HepG2 (cell line): ENCODE measurements around the gene NCLN. TPM values are rescaled to one million over a fixed set of nuclear protein-coding genes. Genes with fewer than 3 reads are reported as not detected.

Experiments
- ATF7-NPFF ChIP-seq: sonication (generic); formaldehyde crosslinking; IDR thresholded peaks from 2 replicates; pipeline ENCODE4 v1.8.1; 2023; ENCODE audit warnings: mild to moderate bottlenecking, low read depth, missing genetic modification reagents, moderate library complexity
- EP300 ChIP-seq, 3 experiments: sonication (generic) in 1 of 3; formaldehyde crosslinking in 1 of 3; IDR thresholded peaks; 2 replicates each; pipeline versions ENCODE4 v1.5.1 to v1.6.1; 2011 to 2020; ENCODE audit warnings: low read depth in 2 of 3, low read length in 2 of 3, borderline replicate concordance in 1 of 3, improper control_type of control experiment in 1 of 3, mild to moderate bottlenecking in 1 of 3, missing genetic modification reagents in 1 of 3, moderate library complexity in 1 of 3
- MIER3 ChIP-seq: IDR thresholded peaks from 2 replicates; pipeline ENCODE4 v1.6.1; 2016; ENCODE audit warnings: missing compliant biosample characterization, borderline replicate concordance
- MYC ChIP-seq: sonication (generic); formaldehyde crosslinking; IDR thresholded peaks from 2 replicates; pipeline ENCODE4 v1.9.0; 2021; ENCODE audit warnings: missing genetic modification reagents, borderline replicate concordance
- MYNN ChIP-seq: sonication (generic); formaldehyde crosslinking; IDR thresholded peaks from 2 replicates; pipeline ENCODE4 v1.4.0; 2020; ENCODE audit warnings: mild to moderate bottlenecking, low read depth, missing genetic modification reagents
- NCOR1 ChIP-seq: fragments of 200-600 bp; sonication (generic); IDR thresholded peaks from 2 replicates; pipeline ENCODE4 v1.7.0; 2017; ENCODE audit warnings: antibody characterized with exemption, low read length, borderline replicate concordance
- NR2F6 ChIP-seq, 2 experiments: IDR thresholded peaks; 2 replicates each; pipeline ENCODE4 v1.6.1; 2016; ENCODE audit warnings: antibody characterized with exemption in 1 of 2, mild to moderate bottlenecking in 1 of 2
- POLR2A ChIP-seq, 2 experiments: IDR thresholded peaks; 2 replicates each; pipeline ENCODE4 v1.6.1; 2011; ENCODE audit warnings: low read depth in 2 of 2, low read length in 2 of 2, mild to moderate bottlenecking in 1 of 2, moderate library complexity in 1 of 2; ENCODE audit not compliant: insufficient read depth in 1 of 2
- POLR2AphosphoS5 ChIP-seq: IDR thresholded peaks from 2 replicates; pipeline ENCODE4 v1.6.1; 2012; ENCODE audit warnings: low read depth, low read length
- RBM39 ChIP-seq: fragments of 200-400 bp; formaldehyde crosslinking; IDR thresholded peaks from one replicate; pipeline ENCODE4 v1.6.1; 2018; ENCODE audit warnings: antibody characterized with exemption, mild to moderate bottlenecking, low read depth, low read length; ENCODE audit not compliant: poor library complexity, severe bottlenecking
- SPEN ChIP-seq: sonication (generic); formaldehyde crosslinking; IDR thresholded peaks from 2 replicates; pipeline ENCODE4 v1.5.1; 2020; ENCODE audit warnings: low read depth, mild to moderate bottlenecking, missing genetic modification reagents
- SUZ12 ChIP-seq: fragments of 150-350 bp; IDR thresholded peaks from 2 replicates; pipeline ENCODE4 v1.6.1; 2014; ENCODE audit warnings: low read depth, low read length
- TARDBP ChIP-seq: sonication (generic); formaldehyde crosslinking; IDR thresholded peaks from 2 replicates; pipeline ENCODE4 v1.8.0; 2022; ENCODE audit warnings: mild to moderate bottlenecking, missing genetic modification reagents
- ZNF335 ChIP-seq: sonication (generic); formaldehyde crosslinking; IDR thresholded peaks from 2 replicates; pipeline ENCODE4 v1.4.0; 2020; ENCODE audit warnings: missing genetic modification reagents
- ZNF33A ChIP-seq: sonication (generic); formaldehyde crosslinking; IDR thresholded peaks from 2 replicates; pipeline ENCODE4 v1.5.1; 2020; ENCODE audit warnings: missing genetic modification reagents, mild to moderate bottlenecking, moderate library complexity, borderline replicate concordance
- ZNF343 ChIP-seq: sonication (generic); formaldehyde crosslinking; IDR thresholded peaks from 2 replicates; pipeline ENCODE4 v1.4.0; 2020; ENCODE audit warnings: mild to moderate bottlenecking, missing genetic modification reagents
- ZNF441 ChIP-seq: sonication (generic); formaldehyde crosslinking; IDR thresholded peaks from 2 replicates; pipeline ENCODE4 v1.7.0; 2021; ENCODE audit warnings: missing genetic modification reagents, borderline replicate concordance
- ZNF766 ChIP-seq: sonication (generic); formaldehyde crosslinking; IDR thresholded peaks from 2 replicates; pipeline ENCODE4 v1.5.0; 2020; ENCODE audit warnings: missing genetic modification reagents, borderline replicate concordance
- polyA plus RNA-seq, 8 experiments: library from polyadenylated mRNA; depleted of rRNA in 3 of 8; stranded (reverse) in 7 of 8; unstranded in 1 of 8; fragments of >200 nt; fragmentation: Illumina TruSeq in 4 of 8; extraction: Trizol in 4 of 8; gene quantifications; 2 replicates each; pipeline versions ENCODE4 v1.2.1 to v1.2.3, GENCODE V29; 2011 to 2016; ENCODE audit warnings: low read depth in 4 of 8, missing spikeins in 1 of 8, mixed read lengths in 1 of 8; ENCODE audit not compliant: insufficient read depth in 1 of 8
- total RNA-seq, 5 experiments: library from RNA; depleted of rRNA; stranded (reverse); fragments of >200 nt; fragmentation: Illumina TruSeq; extraction: Trizol; gene quantifications; 2 replicates each; pipeline ENCODE4 v1.2.3, GENCODE V29; 2016; ENCODE audit warnings: low read depth in 1 of 5
- TF ChIP-seq, protein P1 (sequence below): sonication (generic); formaldehyde crosslinking; IDR thresholded peaks from 2 replicates; pipeline ENCODE4 v1.4.0; 2020; ENCODE audit warnings: mild to moderate bottlenecking, missing genetic modification reagents
- TF ChIP-seq, protein P2 (sequence below): sonication (generic); formaldehyde crosslinking; IDR thresholded peaks from 2 replicates; pipeline ENCODE4 v1.5.0; 2020; ENCODE audit warnings: missing genetic modification reagents
- TF ChIP-seq, protein P3 (sequence below): sonication (generic); formaldehyde crosslinking; IDR thresholded peaks from 2 replicates; pipeline ENCODE4 v1.4.0; 2020; ENCODE audit warnings: missing genetic modification reagents
- TF ChIP-seq, protein P4 (sequence below): IDR thresholded peaks from 2 replicates; pipeline ENCODE4 v1.6.1; 2016; ENCODE audit warnings: low read depth, control low read depth

NCLN gene
- total and polyA plus RNA-seq, 2 of the 13 experiments (the other 11 are each of a cell fraction or from before 2014, with no cell fraction given): 42.6 to 56.0 TPM

DNA sequence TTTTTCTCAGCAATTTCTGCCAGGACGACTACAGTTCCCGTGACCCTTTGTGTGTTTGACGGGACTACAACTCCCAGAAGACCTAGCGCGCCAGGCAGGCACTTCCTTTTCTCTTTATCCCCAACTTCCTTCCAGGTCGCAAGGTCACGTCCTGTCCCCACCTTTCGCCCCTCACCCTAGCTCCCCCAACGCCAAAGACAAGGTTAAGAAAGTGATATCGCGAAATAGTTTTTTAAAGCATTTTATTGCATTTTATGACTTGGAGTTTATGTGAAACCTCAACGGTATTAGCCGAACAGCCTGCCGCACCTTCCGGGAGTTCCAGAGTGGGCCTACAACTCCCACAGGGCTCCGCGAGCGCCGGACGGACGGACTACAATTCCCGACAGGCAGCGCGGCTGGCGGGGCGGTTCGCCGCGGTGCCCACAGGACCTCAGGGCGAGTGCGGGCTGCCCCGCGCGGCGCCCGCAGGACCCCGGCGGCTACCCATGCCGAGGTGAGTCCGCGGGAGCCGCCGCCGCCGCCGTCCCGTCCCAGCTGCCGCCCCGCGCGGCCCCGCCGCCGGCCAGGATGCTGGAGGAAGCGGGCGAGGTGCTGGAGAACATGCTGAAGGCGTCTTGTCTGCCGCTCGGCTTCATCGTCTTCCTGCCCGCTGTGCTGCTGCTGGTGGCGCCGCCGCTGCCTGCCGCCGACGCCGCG, at the start of gene NCLN (continued):
- TF ChIP-seq POLR2AphosphoS5 (peak; percentile 29; the same call in 1 of the 2 replicates), EP300 (IDR thresholded peaks at IDR 0.05; ENCODE audit: low read depth in 2 of 2, low read length in 2 of 2) (no peak), EP300 (CRISPR knock-in tag; IDR thresholded peaks at IDR 0.05; ENCODE audit: borderline replicate concordance) (no peak), NCOR1 (peak; percentile 38; the same call in 1 of the 2 replicates), RBM39 (peak; percentile 5), ZNF441 (CRISPR knock-in tag) (no peak), MYC (CRISPR knock-in tag) (peak; percentile 82; the same call in 1 of the 2 replicates), MIER3 (CRISPR knock-in tag) (peak; percentile 24; the same call in 1 of the 2 replicates), ATF7-NPFF (CRISPR knock-in tag) (peak; percentile 45; the same call in 1 of the 2 replicates), NR2F6 (IDR thresholded peaks at IDR 0.05) (peak; percentile 85), NR2F6 (CRISPR knock-in tag; IDR thresholded peaks at IDR 0.05) (peak; percentile 77), ZNF335 (peak; percentile 99), ZNF343 (CRISPR knock-in tag) (no peak), SPEN (CRISPR knock-in tag) (peak; percentile 59; the same call in 1 of the 2 replicates), MYNN (CRISPR knock-in tag) (0 out of 2 replicates have a peak, but pooled peaks have one; percentile 20), ZNF766 (CRISPR knock-in tag) (0 out of 2 replicates have a peak, but pooled peaks have one; percentile 41), TARDBP (CRISPR knock-in tag) (peak; percentile 45; the same call in 1 of the 2 replicates), POLR2A (IDR thresholded peaks at IDR 0.05; ENCODE audit: insufficient read depth in 1 of 2, low read depth in 2 of 2, low read length in 2 of 2) (peak; percentile 63 to 66; a peak in 2 of 4 replicates), ZNF33A (0 out of 2 replicates have a peak, but pooled peaks have one; percentile 38), SUZ12 (peak; percentile 78)
- TF ChIP-seq, protein P1, sequence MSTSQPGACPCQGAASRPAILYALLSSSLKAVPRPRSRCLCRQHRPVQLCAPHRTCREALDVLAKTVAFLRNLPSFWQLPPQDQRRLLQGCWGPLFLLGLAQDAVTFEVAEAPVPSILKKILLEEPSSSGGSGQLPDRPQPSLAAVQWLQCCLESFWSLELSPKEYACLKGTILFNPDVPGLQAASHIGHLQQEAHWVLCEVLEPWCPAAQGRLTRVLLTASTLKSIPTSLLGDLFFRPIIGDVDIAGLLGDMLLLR (CRISPR knock-in tag): peak; percentile 47; the same call in 1 of the 2 replicates
- TF ChIP-seq, protein P2, sequence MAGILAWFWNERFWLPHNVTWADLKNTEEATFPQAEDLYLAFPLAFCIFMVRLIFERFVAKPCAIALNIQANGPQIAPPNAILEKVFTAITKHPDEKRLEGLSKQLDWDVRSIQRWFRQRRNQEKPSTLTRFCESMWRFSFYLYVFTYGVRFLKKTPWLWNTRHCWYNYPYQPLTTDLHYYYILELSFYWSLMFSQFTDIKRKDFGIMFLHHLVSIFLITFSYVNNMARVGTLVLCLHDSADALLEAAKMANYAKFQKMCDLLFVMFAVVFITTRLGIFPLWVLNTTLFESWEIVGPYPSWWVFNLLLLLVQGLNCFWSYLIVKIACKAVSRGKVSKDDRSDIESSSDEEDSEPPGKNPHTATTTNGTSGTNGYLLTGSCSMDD (CRISPR knock-in tag): no peak
- TF ChIP-seq, protein P3, sequence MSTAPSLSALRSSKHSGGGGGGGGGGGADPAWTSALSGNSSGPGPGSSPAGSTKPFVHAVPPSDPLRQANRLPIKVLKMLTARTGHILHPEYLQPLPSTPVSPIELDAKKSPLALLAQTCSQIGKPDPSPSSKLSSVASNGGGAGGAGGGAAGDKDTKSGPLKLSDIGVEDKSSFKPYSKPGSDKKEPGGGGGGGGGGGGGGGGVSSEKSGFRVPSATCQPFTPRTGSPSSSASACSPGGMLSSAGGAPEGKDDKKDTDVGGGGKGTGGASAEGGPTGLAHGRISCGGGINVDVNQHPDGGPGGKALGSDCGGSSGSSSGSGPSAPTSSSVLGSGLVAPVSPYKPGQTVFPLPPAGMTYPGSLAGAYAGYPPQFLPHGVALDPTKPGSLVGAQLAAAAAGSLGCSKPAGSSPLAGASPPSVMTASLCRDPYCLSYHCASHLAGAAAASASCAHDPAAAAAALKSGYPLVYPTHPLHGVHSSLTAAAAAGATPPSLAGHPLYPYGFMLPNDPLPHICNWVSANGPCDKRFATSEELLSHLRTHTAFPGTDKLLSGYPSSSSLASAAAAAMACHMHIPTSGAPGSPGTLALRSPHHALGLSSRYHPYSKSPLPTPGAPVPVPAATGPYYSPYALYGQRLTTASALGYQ: peak; percentile 41; the same call in 1 of the 2 replicates
- TF ChIP-seq, protein P4, sequence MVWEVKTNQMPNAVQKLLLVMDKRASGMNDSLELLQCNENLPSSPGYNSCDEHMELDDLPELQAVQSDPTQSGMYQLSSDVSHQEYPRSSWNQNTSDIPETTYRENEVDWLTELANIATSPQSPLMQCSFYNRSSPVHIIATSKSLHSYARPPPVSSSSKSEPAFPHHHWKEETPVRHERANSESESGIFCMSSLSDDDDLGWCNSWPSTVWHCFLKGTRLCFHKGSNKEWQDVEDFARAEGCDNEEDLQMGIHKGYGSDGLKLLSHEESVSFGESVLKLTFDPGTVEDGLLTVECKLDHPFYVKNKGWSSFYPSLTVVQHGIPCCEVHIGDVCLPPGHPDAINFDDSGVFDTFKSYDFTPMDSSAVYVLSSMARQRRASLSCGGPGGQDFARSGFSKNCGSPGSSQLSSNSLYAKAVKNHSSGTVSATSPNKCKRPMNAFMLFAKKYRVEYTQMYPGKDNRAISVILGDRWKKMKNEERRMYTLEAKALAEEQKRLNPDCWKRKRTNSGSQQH (CRISPR knock-in tag): peak; percentile 20; the same call in 1 of the 2 replicates
